Effector memory CD8-positive, alpha-beta T cell (primary cell): Measurements from ENCODE around the gene USP27X.
A peak's percentile ranks its signal among the peaks of the same experiment; 100 is the strongest.

Experiments
- ATAC-seq: fragments of 150-1000 bp; cut with Tn5 transposase; replicated peaks from 2 replicates; pipeline ENCODE4 v1.10.0; 2021; ENCODE audit warnings: mild to moderate bottlenecking, moderate library complexity
- DNase-seq, 3 experiments: peaks; one replicate each; pipeline ENCODE4 v3.0.0; 2021
- H3K27ac Mint-ChIP-seq, 2 donors: one replicate each; pipeline ENCODE4 v1.8.0; 2022; ENCODE audit warnings: mild to moderate bottlenecking in 2 of 2, mixed read lengths in 2 of 2, moderate library complexity in 2 of 2
- H3K27me3 Mint-ChIP-seq, 2 donors: one replicate each; pipeline ENCODE4 v1.8.0; 2022; ENCODE audit warnings: mixed read lengths in 2 of 2
- H3K36me3 Mint-ChIP-seq: one replicate; pipeline ENCODE4 v1.8.0; 2022; ENCODE audit warnings: mild to moderate bottlenecking, moderate library complexity, mixed read lengths; ENCODE audit not compliant: insufficient read depth
- H3K4me1 Mint-ChIP-seq, 2 donors: one replicate each; pipeline ENCODE4 v1.8.0; 2022; ENCODE audit warnings: low read depth in 2 of 2, mixed read lengths in 2 of 2
- H3K4me3 Mint-ChIP-seq, 2 donors: one replicate each; pipeline ENCODE4 v1.8.0; 2022; ENCODE audit warnings: mild to moderate bottlenecking in 2 of 2, mixed read lengths in 2 of 2, moderate library complexity in 2 of 2
- H3K9me3 Mint-ChIP-seq, 2 donors: one replicate each; pipeline ENCODE4 v1.8.0; 2022; ENCODE audit warnings: mixed read lengths in 2 of 2
- total RNA-seq, 9 experiments: gene quantifications; one replicate each; lab custom pipeline; 2026; lab: John Stamatoyannopoulos, UW

The USP27X gene
- total RNA-seq = 2.3 to 7.4 (median 3.2) reads per million in 9 experiments

DNA sequence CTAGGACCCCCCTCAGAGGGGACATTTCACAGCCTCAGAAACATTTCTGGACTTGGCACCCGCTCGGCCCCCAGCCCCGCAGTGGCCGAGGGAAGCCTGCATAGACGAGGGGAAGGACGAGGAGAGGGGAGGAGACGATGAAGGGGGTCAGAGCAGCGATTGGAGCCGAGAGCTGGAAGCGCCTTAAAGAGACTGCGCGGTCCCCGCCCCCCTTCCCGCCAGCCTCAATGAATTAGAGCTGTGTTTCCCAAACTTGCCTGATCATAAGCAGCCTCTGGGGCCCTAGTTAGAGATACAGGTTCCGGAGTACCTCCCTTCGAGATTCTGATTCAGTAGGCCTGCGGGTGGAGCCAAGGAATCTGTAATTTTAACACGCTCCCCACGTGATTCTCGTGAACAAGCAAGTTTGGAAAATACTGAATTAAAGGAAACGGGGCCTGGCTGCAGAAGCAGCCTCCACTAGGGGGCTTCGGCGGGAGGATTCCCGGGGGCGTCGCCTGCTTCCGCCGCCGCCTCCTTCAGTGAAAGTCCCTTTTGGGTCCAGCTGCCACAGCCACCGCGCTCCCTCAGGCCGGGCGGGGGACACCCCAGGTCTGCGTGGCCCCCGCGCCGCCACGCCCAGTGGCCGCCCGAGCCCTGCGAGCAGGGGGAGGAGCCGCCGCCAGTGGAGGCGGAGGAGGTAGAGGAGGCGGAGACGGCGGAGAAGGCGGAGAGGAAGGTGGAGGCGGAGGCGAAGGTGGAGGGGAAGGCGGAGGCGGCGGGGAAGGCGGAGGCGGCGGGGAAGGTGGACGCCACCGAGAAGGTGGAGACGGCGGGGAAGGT lies at the start of gene USP27X:
Gene USP27X, plus strand, starts transcription at position 651 of the 822 bp plus-strand sequence. CDS start 824 bp downstream, outside the sequence.
- ATAC-seq (peak; percentile 90), DNase-seq (peak; percentile 75 to 79 (median 76))
- Mint-ChIP-seq H3K36me3 (no peaks in the 10 kb centered on the region), H3K27me3 (no peaks in the 10 kb centered on the region), H3K9me3 (no peaks in the 10 kb centered on the region), H3K4me3 (peak within 1 kb of the TSS; percentile 74 to 75), H3K4me1 (peaks cover 9 to 13% of the 10 kb centered on the region in 2 donors), H3K27ac (peak within 1 kb of the TSS; percentile 64 to 80)

DNA sequence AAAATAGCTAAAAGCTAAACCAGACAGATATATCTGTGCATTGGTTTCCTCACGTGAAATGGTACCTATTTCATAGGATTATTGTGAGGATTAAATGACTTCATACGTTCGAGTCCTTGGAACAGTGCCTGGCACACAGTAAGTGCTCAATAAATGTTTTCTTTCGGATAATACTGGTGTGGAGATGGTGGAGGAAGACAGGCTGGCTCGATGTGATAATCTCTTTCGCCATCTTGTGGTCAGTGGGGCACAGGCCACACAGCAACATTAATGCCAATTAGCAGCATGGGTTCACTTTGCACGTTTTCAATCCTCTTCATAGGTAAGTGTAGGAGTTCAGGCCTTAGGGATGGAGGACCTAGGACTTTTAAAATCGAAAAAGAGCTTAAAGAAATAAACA lies 40.9 kb upstream of the USP27X start:
- no peaks in the 10 kb centered on the region for H3K27me3 Mint-ChIP-seq
- no peak overlapping the region for H3K27ac Mint-ChIP-seq
- H3K36me3 Mint-ChIP-seq = no peaks in the 10 kb centered on the region
- H3K4me1 Mint-ChIP-seq = no peaks in the 10 kb centered on the region
- ATAC-seq (no peak), DNase-seq (no peak)
- H3K9me3 Mint-ChIP-seq = no peaks in the 10 kb centered on the region
- no peak overlapping the region for H3K4me3 Mint-ChIP-seq

DNA sequence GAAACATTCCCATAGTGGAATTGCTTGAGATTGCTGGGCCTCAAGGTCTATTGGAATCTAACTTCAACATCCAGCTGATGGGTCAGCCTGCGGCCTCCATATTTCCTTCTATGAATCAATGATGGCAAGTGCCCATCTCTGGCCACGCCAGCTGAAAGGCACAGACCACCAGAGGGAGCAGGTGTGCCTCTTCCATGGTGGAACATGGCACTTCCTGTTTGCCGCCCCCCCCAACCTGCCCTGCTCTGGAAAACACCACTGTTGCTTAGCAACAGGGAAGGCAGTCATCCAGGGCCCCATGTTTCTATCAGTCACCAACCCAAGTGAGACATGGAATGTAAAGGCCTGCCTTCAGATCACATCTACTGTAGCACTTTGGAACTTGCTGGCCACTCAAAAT lies 38.6 kb upstream of the USP27X start:
- Mint-ChIP-seq H3K4me1 (no peaks in the 10 kb centered on the region), H3K9me3 (no peaks in the 10 kb centered on the region), H3K36me3 (no peaks in the 10 kb centered on the region), H3K4me3 (no peak overlapping the region), H3K27ac (no peak overlapping the region), H3K27me3 (peaks cover 0 to 6% of the 10 kb centered on the region in 2 donors)
- DNase-seq (no peak), ATAC-seq (no peak)

DNA sequence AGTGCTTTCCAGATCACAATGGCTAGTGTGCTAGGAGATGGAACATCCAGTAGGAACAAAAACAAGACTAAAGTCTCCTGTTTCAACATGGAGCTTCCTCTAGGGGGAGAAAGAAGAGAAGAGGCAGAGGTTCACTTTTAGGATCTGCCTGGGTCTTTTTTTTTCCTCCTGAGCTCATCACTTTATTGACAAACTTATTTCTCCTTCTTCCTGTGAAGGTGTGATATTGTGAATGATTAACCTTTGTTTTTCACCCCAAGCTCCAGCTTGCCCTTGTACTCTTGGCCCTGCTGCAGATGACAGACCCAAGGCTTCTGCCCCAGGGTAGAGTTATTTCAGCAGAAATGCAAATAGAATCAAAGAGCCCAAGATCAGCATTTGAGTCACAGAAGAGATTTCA lies 36.7 kb upstream of the USP27X start:
- Mint-ChIP-seq H3K9me3 (no peaks in the 10 kb centered on the region), H3K36me3 (no peaks in the 10 kb centered on the region), H3K27me3 (peaks cover 5 to 16% of the 10 kb centered on the region in 2 donors), H3K27ac (no peak overlapping the region), H3K4me3 (no peak overlapping the region), H3K4me1 (no peaks in the 10 kb centered on the region)
- no peak for DNase-seq
- no peak for ATAC-seq

DNA sequence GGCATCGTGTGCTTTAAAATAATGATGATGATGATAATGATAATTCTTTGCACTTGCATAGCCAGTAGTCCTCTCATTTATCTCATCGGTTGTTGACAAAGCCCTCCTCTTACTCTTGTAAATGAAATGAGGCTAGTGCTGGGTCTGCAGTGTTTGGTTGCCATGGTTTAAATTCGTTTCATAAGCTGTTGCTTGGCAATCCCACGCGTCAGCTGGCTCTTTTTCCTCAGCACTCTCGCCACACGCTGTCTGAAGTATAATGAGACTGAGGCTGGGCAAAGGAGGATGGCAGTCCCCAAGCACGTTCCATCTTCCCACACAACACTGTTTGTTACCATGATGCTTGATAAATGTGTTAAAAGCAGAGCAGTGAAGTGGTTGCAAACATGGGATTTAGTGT lies 34.7 kb upstream of the USP27X start:
- no peaks in the 10 kb centered on the region for H3K36me3 Mint-ChIP-seq
- no peak overlapping the region for H3K4me3 Mint-ChIP-seq
- ATAC-seq (no peak), DNase-seq (no peak)
- no peak overlapping the region for H3K27ac Mint-ChIP-seq
- H3K4me1 Mint-ChIP-seq = peaks cover 0 to 1% of the 10 kb centered on the region in 2 donors
- no peaks in the 10 kb centered on the region for H3K9me3 Mint-ChIP-seq
- peaks cover 5 to 22% of the 10 kb centered on the region in 2 donors for H3K27me3 Mint-ChIP-seq

DNA sequence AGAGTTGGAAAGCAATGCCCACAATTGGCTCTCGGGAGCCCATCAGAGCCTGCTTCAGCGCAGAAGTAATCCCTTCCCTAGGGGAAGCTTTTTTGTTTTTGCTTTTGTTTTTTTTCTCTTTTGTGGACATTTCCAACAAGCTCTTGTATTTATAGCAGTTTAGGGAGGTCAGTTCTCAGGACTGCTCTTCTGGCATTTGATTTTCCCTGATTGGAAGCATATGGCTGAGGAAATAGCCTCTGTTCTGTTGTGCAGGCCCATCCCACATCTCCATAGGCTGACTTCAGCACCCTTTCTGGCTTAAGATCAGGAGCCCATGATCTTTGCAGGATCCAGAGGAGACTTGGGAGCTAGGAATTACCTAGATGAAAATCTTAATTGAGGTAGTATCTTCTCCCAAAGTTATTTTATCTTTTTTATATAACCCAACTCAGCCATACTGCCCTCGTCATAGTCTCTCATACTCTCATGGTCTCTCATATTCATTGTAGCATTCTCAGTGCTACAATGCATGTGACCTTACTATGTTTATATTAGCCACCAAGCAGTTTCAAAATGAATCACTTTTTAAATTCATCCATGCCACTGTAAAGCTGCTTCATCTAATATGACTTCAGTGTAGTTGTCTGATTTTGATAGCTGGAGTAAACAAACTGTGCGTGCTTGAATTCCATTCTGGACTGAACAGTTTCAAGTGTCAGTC lies 33.4 kb upstream of the USP27X start:
- H3K9me3 Mint-ChIP-seq = no peaks in the 10 kb centered on the region
- peaks cover 0 to 1% of the 10 kb centered on the region in 2 donors for H3K4me1 Mint-ChIP-seq
- H3K36me3 Mint-ChIP-seq = no peaks in the 10 kb centered on the region
- DNase-seq = no peak
- no peak overlapping the region for H3K4me3 Mint-ChIP-seq
- peaks cover 5 to 23% of the 10 kb centered on the region in 2 donors for H3K27me3 Mint-ChIP-seq
- no peak for ATAC-seq
- H3K27ac Mint-ChIP-seq = no peak overlapping the region

DNA sequence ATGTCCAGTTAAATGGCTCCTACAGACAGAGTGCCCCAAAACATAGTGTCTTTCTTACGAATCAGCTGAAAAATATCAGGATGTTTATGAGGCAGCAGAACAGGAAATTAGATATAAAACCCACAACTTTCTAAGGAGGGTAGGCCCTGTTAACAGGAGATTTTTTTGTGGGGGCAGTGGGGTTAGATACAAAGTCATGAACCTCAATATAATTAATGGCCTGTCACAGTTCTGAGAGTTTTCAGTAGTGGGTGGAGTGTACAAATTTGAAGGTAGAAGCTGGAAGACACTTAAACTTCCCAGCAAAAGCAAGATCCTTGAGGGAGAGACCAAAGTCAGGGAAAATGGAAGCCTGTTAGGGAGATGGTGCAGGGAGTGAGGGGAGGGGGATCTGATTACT lies 32.8 kb upstream of the USP27X start:
- Mint-ChIP-seq H3K4me3 (no peak overlapping the region), H3K27me3 (peaks cover 5 to 23% of the 10 kb centered on the region in 2 donors), H3K4me1 (peaks cover 0 to 1% of the 10 kb centered on the region in 2 donors), H3K9me3 (no peaks in the 10 kb centered on the region), H3K27ac (no peak overlapping the region), H3K36me3 (no peaks in the 10 kb centered on the region)
- ATAC-seq = no peak
- no peak for DNase-seq

DNA sequence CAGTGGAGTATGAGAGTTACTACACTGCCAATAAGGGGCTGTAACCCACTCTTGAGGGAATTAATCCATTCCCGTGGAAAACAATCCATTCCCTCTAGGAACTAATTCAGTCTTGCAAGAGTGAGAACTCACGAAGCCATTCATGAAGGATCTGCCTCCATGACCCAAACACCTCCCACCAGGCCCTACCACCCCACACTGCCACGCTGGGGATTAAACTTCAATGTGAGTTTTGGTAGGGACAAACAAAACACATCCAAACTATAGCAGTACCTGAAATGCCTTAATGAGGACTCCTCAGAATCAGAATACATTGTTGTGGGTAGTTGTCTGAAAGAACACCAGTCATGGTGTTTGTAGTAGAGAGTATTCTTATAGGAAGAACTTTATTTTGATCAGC lies 31.0 kb upstream of the USP27X start:
- no peak overlapping the region for H3K27ac Mint-ChIP-seq
- H3K9me3 Mint-ChIP-seq = no peaks in the 10 kb centered on the region

DNA sequence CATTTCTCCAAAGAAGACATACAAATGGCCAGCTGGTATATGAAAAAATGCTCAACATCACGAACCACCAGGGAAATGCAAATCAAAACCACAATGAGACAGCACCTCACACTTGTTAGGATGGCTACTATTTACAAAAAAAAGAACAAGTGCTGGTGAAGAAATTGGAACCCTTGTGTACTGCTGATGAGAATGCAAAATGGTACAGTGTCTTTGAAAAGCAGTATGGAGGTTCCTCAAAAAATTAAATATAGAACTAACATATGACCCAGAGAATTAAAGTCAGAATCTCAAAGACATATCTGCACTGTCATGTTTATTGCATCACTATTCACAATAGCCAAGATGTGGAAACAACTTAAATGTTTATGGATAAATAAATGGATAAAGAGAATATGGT lies 29.3 kb upstream of the USP27X start:
- Mint-ChIP-seq H3K27me3 (peaks cover 5 to 28% of the 10 kb centered on the region in 2 donors), H3K9me3 (no peaks in the 10 kb centered on the region), H3K27ac (no peak overlapping the region), H3K36me3 (no peaks in the 10 kb centered on the region), H3K4me3 (no peak overlapping the region), H3K4me1 (peaks cover 0 to 1% of the 10 kb centered on the region in 2 donors)
- ATAC-seq (no peak), DNase-seq (no peak)

More for the DNA sequence above, 31.0 kb upstream of the USP27X start:
- peaks cover 0 to 1% of the 10 kb centered on the region in 2 donors for H3K4me1 Mint-ChIP-seq
- ATAC-seq = no peak
- H3K36me3 Mint-ChIP-seq = no peaks in the 10 kb centered on the region
- peaks cover 5 to 24% of the 10 kb centered on the region in 2 donors for H3K27me3 Mint-ChIP-seq
- DNase-seq = no peak
- no peak overlapping the region for H3K4me3 Mint-ChIP-seq

DNA sequence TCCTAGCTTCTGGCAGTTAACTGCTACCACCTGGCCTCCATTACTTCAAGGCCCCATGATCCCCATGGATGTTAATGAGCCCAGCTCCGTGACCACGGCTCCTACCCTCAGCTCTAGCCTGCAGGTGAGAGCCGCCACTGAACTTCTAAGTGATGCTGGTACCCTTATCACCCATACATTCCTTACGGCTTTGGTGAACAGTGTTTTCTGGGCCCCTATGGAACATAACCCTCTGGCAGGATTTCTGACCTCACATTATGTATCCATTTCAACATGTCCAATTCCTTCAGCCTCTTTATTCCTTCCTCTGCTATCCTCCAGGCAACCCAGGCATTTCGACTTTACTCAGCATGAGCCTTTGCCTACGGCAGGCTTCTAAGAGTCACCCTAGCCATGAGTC lies 25.6 kb upstream of the USP27X start:
- H3K27me3 Mint-ChIP-seq = peaks cover 0 to 18% of the 10 kb centered on the region in 2 donors
- DNase-seq = no peak
- no peak for ATAC-seq
- H3K9me3 Mint-ChIP-seq = no peaks in the 10 kb centered on the region
- no peak overlapping the region for H3K27ac Mint-ChIP-seq
- no peak overlapping the region for H3K4me3 Mint-ChIP-seq
- no peaks in the 10 kb centered on the region for H3K36me3 Mint-ChIP-seq
- H3K4me1 Mint-ChIP-seq = peaks cover 0 to 1% of the 10 kb centered on the region in 2 donors

DNA sequence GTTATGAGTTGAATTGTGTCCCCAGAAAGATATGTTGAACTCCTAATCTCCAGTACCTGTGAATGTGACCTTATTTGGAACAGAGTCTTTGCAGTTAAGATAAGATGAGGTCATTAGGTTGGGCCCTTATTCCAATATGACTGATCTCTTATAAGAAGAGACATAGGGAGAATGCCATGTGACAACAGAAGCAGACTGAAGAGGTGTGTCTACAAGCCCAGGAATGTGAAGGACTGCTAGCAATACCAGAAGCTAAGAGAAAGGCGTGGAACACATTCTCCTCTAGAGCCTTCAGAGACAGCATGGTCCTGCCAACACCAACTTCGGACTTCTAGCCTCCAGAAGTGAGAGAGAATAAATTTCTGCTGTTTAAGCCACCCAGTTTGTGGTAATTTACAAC lies 22.5 kb upstream of the USP27X start:
- Mint-ChIP-seq H3K9me3 (no peaks in the 10 kb centered on the region), H3K4me1 (no peaks in the 10 kb centered on the region), H3K36me3 (no peaks in the 10 kb centered on the region), H3K4me3 (no peak overlapping the region), H3K27me3 (peaks cover 11 to 18% of the 10 kb centered on the region in 2 donors), H3K27ac (no peak overlapping the region)
- ATAC-seq (no peak), DNase-seq (no peak)

DNA sequence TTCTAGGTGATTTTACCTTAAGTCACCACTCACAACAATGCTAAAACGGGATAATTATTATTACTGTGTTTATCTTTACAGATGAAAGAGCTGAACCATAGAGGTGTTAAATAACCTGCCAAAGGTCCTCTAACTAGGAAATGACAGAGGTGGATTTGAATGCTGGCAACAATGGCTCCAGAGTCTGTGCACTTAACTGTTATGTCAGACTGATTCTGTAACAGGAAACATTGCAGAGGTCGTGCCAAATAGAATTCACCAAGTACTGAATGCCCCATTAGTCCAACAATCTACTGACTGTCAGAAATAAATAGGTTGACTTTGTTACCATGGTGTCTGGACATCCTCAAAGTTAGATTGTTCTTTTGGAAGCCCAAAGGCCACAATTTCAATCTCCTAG lies 20.9 kb upstream of the USP27X start:
- Mint-ChIP-seq H3K4me3 (no peak overlapping the region), H3K4me1 (no peaks in the 10 kb centered on the region), H3K36me3 (no peaks in the 10 kb centered on the region), H3K27me3 (peaks cover 17 to 18% of the 10 kb centered on the region in 2 donors), H3K9me3 (no peaks in the 10 kb centered on the region), H3K27ac (no peak overlapping the region)
- DNase-seq (no peak), ATAC-seq (no peak)

DNA sequence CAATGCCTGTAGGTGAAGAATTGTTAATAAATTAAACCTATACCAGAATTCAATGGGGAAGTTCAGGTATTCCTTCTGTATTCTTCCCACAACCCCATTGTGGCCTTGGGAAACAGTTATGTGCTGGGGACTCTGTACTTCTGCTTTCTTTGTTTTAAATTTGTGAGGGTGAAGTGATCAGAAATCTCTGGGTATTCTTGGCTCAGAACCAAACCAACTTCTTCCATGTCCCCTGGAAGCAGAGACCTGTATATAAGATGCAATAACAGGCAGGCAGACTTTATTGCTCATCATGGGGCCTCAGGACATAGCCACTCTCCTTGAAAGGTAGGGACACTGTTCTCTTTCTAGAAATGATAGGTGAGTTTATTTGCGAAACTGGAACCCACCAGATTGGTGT lies 19.8 kb upstream of the USP27X start:
- H3K4me3 Mint-ChIP-seq = no peak overlapping the region
- no peak overlapping the region for H3K27ac Mint-ChIP-seq
- no peaks in the 10 kb centered on the region for H3K9me3 Mint-ChIP-seq
- H3K36me3 Mint-ChIP-seq = no peaks in the 10 kb centered on the region
- peaks cover 8 to 18% of the 10 kb centered on the region in 2 donors for H3K27me3 Mint-ChIP-seq
- no peak for DNase-seq
- H3K4me1 Mint-ChIP-seq = no peaks in the 10 kb centered on the region
- ATAC-seq = no peak
